Esophagus (tissue), 2 donors: ENCODE data around the gene COBLL1. TPM values are rescaled to one million over a fixed set of nuclear protein-coding genes. Genes with fewer than 3 reads are reported as not detected.

ENCODE experiments used
- polyA plus RNA-seq, 2 donors: library from polyadenylated mRNA; stranded (reverse); fragments of 200-250 nt; gene quantifications; one replicate each; pipeline ENCODE4 v1.2.3, GENCODE V29; 2013
- donor health status: healthy with polysubstance abuse.
- donor health status: Bipolar disorder and iron deficiency.

Gene COBLL1
- polyA plus RNA-seq, 2 donors = 18.0 to 27.9 TPM

Other genes starting within 250 kb of the COBLL1 start
- gene GRB14, start 220.3 kb downstream of the COBLL1 start, polyA plus RNA-seq = 1 to 10 TPM; 1.1 to 4.0 TPM
- gene SLC38A11, start 113.7 kb upstream of the COBLL1 start, polyA plus RNA-seq = under 1 TPM; 0.21 to 0.41 TPM